ENCODE results near the gene MEGF11.
"Not testable (repeated sequence)": the region's sequence is repeated elsewhere in the genome, so short reads cannot be mapped to it uniquely, and the experiment has no call there.

MEGF11 gene

DNA sequence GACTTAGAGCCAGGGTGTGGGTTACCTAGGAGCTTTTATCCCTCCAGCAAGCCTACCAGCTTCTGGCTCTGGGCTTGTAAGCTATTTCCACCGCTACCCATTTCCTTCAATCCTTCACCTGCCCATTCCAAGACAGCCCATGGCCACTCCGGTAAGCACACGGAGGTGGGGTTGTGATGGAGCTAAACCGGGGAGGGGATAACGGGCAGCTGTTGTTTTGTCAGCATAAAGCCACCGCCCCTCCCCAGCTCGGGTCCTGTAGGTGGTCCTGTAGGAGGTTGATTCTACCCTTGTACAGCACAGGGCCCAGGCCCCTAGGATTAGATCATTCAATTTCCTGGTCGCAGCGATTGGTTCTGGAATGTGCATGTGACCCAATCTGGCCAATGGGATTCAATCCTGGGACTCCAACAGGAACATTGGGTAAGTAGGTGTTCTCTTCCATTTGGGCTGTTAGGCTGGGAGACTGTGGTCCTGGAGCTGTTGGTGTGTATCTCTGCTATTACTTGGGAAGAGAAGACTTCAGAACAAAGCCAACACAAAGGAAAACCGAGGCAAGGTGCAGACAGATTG, 233.6 kb downstream of the MEGF11 start:
- no peak for DNase-seq

DNA sequence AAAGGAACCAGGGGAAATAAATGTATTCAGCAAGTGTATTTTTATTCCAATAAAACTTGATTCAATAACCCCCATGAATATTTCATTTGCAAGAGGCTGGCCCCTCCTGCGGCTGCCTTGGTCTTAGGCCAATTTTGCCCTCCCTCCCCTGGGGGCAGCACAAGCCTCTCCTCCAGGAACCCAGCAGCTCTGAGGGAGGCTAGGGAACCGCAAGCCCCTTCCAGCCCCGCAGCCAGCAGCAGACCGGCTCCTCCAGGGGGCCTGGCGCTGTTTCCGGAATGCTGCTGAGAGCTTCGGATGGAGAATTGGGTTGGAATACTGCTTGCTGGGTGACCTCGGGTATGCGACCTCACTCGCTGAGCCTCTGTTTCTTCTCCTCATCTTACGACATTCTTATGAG, 234.2 kb downstream of the MEGF11 start:
- DNase-seq: no peak

DNA sequence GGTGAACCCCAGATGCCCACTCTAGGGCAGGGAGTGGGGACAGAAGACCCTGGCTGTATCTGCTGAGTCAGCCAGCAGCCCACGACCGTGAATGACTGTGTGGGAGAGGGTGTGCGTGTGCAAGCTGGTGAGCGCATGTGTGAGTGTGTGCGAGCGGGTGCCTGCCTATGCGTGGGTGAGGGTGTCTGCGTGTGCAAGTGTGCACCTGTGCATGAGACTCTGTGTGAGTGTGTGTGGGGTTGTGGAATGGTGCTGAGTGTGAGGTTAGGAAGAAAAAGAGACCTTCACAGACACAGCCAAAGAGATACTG, 235.1 kb downstream of the MEGF11 start:
- DNase-seq: no peak

DNA sequence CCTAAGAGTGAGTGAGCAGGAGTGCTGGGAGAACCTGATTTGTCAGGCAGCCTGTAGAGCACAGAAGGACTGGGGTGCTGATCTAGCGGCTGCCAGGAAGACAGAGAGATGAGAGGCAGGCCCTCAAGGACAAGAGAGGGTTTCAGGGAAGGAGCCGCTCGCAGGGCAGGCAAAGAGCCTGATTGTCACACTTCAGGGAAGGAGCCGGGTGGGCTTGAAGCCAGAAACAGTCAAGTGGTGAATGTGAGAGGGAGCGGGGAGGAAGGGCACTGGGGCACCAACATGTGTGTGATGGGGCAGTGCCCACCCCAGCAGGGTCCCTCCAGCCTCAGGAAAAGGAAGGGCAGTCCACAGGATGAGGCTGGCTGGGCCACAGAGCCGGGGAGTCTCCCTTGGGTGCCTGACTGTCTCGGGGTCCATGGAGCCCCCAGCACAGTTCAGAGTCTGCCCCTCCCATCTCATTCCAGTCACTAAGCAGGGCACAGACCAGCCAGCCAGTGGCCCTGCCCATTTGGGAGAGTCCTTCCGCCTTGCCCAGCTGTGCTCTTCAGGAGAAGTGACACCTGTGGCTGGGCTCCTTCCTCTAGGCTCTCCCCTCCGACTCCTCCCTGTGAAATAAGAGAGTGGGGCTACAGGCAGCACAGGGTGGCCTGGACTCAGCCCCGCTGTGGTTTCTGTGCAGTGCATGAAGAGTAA, 235.6 kb downstream of the MEGF11 start:
- no peak for DNase-seq

DNA sequence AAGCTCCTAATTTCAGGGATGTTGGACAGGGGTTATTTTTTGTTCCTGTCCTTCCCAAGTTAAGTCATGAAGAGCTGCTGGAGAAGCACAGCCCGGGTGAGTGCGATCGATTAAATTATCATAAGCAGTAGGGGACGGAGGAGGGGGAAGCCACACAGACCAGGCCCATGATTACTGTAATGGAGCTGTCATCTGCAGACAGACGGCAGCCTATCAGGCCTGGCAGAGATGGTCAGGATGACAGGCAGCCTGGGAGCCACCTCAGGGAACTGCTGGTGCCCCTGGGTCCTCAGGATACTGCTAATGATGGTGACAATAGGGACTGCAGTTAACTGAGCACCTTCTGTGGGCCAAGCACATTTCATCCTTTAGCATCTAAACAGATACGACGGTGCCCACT, 236.6 kb downstream of the MEGF11 start:
- DNase-seq: no peak

DNA sequence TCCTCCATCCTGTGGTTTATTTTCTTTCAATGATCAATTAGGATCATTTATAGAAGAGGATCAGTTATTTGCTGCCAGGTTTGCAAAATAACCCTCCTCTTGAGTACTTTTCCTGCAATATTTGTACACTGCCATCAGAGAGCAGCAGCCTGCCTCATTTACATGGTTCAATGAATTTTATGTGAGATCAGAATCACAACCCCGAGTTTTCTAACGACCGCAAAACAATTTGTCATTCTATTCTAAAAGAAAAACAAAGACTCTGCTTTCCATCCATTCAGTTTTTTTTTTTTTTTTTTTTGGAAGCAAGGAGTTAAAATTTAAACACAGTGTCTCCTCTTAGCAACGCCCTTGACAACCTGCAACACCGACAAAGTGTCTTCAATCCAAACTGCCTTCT, 237.4 kb downstream of the MEGF11 start:
- DNase-seq: no peak

DNA sequence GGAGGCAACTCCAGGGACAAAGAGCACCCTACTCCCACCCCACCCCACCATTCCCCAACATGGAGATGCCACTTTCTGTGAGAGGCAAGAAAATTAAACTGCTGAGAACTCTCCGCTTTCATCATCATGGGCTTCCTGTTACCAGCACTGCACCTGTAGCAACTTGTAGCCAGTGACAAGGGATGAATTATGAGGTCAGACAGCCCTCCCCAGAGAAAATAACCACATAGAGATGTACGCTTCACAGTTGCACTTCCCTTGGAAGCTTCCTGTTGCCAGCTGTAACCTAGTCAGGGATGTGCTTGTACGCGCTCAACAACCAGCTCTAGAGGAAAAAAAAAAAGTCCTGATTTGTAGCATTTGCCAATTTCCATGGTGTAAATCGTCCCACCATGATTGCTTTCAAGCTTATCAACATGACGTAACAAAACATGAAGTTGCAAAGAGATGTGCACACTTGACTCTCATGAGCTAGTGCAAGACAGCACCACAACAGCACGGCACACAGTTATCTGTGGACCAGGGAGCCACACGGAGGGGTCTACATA, 238.8 kb downstream of the MEGF11 start:
- no peak for DNase-seq

DNA sequence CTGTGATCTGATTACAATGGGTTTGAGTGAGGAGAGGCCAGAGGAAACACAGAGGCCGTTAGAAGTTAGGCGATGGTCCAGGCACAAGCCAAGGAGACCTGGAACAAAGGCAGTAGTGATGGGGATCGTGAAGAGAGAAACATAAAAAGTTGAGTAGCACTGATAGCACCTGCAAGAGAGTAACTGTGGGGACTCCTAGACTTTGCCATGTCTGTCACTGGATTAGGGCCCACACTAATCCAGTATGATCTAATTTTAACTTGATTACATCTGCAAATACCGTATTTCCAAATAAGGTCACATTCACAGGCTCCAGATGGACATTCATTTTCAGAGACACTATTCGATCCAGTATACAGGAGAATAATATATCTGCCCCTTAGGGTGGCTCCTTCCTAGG, 239.5 kb downstream of the MEGF11 start:
- DNase-seq: no peak

DNA sequence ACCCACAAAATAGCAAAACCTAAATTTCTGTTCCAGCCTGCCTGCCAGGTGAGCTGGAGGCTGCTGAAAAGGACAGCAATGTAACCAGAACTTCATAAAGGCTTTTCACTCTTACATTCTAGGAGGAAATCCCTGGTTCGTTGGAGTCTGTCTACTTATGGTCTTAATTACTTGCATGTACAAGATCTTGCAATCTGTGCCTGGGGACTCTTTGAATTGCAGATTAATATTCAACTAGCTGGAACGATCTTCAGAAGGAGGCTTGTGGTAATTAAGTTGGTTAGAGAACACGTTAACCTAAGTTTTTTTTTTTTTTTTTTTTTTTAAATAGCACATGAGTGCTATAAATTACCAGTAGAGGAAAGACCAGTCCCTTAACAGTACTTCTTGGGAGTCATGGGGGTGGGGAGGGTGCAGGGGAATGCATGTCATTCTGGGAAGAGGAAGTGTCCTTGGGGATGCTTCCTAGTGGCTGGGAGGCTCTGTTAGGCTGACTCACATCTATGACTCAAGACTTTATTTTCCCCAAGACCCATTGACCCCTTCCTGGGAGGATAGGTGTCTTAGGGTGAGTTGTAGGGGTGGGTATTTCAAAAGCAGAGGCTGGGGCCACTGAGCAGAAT, 244.5 kb downstream of the MEGF11 start:
- DNase-seq: no peak

DNA sequence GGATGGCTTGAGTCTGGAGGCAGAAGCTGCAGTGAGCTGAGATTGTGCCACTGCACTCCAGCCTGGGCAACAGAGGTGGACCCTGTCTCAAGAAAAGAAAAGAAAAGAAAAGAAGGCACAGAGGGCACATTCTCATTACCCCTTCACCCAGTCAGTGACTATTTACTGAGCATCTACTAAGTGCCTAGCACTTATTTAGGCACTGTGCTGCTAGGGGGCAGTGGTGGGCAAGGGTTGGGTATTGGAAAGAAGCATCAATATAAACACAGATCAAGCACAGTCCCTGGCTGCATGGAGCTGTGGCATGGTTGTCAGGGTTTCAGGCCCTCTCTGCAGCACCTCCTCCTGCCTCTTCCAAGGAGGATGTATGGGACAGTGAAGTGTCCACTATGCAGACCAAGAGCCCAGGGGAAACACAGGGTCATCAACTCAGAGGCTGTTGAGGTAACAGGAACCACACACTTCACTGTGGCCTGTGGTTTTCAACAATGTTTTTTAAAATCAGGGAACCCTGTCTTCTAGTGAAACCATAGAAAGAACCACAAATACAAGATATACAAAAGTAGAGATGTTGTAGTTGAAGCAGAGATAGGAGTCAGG, 245.8 kb downstream of the MEGF11 start:
- no peak for DNase-seq

DNA sequence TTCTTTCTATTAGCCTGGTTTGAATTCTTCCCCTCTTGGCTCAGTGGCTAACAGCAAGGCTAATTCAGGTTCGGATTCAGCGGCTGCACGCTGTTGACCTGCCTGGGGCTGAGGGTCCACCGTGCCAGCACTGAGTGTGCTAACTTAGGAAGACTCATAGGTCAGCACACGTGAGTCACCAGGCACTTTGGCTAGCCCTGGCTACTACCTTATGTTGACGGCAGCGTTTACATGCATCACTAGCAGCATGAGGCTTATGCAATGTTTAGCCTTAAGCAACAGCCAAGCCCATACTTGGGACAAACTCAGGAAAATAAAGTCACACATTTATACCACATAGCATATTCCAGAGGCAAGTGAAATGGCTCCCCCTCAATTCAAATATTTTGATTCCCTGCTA, 246.6 kb downstream of the MEGF11 start:
- no peak for DNase-seq

DNA sequence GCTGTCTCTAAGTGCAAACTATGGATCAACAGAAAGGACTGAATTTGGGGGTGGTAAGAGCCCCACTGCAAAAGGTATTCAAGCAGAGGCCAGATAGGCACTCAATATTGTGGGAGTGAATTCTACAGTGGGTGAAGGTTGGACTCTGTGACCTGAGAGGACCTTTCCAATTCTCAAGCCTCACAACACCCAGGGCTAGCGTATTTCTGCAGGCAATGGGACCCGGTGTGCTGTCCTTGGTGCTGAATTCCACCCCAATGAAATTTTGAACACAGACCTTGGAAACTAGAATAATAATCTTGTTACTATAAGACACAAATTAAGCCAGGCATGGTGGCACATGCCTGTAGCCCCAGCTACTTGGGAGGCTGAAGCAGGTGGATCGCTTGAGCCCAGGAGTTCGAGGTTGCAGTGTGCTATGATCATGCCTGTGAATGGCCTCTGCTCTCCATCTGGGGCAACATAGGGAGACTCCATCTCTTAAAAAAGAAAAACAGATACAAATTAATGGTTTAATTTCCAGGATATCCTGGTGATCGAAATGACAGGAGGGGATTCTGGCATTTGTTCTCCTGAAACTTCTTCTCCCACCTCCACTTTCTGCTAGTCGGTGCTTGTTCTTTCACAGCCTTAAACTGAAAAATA, 248.8 kb downstream of the MEGF11 start:
- no peak for DNase-seq

DNA sequence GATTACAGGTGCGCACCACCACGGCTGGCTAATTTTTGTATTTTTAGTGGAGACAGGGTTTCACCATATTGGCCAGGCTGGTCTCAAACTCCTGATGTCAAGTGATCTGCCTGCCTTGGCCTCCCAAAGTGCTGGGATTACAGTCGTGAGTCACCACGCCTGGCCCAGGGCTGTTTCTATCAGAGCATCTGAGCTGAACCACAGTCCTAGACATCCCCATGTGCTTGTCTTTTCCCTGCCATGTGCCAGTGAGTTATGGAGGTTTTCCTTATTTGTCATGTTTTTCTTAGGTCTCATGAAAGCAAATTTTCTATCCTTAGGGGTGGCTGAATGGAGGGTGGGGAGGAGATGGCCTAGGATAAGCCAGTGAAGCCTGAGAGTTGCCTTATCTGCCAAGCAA, 250.4 kb downstream of the MEGF11 start:
- not testable (repeated sequence) for DNase-seq

DNA sequence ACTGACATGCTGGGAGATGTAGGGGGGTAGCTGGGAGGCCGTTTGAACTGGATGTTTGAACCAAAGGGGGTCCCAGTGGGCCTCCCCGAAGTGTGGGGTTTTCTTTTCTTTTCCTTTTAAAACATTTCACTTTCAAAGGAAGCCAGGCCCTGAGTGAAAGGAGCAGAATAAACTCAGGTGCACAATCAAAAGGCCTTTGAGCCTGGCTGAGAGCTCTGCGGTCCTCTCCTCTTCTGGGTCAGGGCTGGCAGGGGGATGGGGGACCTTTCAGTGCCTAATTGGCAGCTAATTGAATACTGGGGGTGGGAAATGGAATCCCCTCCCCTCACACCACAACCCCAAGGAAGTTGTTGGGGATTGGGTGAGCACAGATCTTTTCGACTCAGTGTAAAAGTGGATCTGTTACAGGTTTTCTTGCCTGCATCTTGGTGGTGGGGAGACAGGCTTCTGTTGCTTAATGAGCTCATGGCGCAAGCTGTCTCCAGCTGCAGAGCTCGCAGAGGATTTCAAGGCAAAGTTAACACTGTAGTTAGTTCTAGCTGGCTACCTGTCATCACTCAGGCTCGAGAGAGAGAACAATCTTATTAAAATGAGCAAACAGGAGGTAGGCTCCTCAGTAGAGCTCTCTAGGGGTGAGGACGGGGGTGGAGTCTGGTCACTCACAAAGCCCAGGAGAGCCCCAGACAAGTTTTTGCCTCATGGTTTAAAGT, 251.7 kb downstream of the MEGF11 start:
- no peak for DNase-seq

DNA sequence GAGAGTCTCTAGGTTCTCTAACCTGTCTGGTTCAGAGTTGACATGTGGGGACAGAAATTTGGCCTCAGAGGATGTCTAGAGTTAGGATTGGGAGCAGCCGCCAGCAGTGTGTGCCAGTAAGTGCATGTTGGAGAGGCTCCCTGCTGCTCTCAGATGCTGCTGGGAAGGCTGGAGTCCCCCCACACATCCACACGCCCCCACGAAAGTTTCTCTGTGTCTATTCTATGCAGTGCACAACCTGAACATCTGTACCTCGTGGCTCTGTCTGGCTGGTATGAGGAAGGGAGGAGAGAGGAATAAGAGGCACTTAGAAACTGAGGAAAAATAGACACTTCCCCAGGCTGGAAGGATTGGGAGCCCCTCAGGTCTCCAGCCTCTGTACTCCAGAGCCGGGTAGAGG, 252.5 kb downstream of the MEGF11 start:
- DNase-seq: no peak

DNA sequence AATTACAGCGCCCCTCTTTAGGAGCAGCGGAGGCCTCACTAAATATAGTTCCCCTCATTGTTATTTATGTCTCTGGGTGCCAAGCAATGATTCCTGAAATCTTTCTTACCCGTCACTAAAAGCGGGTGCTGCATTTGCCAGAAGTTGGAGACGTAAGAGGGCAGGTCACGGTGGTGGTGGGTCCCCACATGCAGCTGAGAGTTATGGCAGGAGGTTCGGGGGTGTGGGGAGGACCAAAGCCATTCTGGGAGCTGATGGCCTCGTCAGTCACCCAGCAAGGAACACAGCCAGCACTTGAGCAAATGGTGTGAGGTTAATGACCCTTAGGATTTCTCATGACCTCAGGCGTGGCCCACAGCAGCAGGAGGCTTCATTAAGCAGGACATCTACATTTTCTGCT, 255.1 kb downstream of the MEGF11 start:
- no peak for DNase-seq

DNA sequence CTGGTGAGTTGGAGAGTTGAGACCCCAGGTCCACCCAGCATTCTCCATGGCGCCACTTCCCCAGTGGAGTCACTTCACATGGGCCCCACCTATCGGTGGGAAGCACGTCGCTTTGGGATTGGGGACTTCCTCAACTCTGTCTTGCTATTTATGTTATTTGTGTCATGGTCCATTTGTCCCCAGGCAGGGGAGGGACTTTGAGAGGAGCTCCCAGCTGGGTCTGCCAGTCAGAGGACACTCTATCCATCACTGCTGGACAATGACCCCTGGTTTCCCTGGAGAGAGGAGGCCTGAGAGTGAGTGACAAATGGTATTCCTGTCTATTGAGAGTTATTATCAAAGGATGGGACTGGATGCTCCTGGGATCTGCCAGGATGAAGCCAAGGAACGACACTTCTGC, 256.6 kb downstream of the MEGF11 start:
- DNase-seq: no peak

DNA sequence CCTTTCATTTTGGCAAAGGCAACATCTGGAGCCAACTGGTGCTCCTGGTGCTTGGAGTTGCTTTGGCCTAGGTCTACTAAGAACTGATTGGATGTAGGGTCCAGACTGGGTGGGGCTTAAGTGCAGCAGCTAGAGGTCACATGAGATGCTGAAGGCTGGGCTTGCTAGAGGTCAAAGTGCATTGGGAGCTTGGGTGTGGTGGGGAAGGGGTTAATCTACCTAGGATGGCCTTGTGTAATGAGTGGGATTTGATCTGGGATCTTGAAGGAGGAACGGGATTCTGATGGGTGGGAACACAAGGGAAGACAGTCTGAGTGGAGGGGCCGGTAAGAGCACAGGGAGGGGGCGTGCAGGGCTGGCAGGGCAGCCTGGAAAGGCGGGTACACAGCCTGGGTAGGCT, 258.7 kb downstream of the MEGF11 start:
- DNase-seq: no peak

DNA sequence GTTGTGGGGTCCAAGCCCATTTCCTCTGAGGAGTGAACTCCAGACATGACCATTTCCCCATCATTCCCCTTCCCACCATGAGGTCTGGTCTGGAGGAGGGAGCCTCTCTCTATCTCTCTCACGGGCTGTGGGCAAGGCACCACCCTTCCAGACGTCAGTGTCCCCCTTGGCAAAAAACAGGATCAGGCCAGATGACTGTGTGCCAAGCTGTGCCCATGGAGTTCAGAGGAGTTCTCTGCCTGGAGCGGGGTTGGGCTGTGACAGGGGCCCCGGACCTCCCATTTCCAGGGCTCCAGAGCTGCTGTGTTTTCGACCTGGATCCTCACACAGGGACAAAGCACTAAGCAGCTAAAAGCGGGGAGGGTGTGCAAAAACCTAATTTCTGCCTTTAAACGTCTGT, 259.8 kb downstream of the MEGF11 start:
- no peak for DNase-seq

DNA sequence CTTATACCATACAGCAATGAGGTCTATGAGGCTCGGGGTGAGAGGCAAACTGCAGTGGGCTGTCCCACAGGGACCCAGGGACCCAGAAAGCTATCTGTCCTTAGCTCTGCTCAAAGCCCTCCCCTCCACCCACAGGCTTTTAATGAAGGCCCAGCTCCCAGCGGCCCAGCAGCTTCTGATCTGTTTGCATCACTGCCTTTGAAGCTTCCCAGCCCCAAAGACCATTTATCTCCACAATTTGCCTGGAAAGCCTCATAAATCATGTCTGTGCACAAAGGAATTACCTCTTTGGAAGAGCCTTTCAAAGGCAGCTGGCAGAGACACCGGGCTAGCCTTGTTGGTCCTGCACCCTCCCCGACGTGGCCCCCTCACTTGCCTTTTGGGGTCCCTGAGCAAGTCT, 260.3 kb downstream of the MEGF11 start:
- no peak for DNase-seq

DNA sequence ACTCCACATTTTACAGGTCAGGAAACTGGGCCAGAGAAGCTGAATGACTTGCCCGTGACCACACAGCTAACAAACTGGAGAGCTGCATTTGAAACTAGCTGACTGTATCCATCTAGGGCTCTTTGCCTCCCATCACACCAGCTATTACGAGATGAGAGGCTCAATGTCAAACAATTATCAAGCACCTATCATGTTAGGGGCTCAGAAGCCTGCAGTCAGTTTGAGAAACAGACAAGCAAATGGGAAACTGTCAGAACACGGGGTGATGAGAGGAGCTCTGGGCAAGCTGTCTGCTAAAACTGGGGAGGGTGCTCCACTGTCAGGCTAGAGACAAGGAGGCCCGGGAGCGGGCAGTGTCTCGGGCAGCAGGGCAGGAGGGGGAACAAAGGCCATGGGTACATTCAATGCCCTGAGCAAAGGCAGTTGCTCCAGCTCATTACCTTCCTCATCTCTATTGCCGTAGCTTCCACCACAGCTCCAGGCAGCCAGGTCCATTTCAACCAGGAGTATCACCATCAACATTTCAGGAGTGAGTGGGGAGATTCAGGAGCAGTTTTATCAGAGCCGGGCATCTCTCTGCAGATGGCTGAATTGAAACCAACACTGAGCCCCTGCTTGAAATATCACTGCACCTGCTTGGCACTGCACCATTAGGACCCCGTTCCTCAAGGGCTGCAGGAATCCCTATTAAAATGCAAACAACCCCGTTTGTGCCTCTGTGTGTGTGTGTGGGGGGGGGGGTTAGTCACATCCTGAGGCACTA, 261.6 kb downstream of the MEGF11 start:
- no peak for DNase-seq

DNA sequence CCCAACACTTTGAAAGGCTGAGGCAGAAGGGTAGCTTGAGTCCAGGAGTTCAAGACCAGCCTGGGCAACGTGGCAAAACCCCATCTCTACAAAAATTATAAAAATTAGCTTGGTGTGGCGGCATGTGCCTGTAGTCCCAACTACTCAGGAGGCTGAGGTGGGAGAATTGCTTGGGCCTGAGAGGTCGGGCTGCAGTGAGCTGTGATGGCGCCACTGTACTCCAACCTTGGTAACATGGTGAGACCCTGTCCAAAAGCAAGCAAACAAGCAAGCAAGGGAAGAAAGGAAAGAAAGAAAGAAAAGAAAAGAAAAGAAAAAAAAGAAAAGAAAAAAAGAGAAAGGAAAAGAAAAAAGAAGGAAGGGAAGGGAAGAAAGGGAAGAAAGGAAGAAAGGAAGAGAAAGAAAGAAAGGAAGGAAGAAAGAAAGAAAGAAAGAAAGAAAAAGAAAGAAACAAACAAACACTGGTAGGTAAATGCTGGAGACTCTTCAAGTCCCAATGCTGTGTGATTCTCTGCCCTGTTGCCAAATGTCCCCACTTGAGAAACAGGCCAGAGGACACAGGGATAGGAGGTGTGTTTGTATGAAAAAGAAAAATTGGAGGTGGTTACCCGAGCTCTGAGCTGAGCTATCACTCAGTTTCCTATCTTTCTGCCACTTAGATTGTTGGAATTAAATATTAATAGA, 263.1 kb downstream of the MEGF11 start:
- no peak for DNase-seq
